ENCODE measurements around the gene IGFALS. TPM values are rescaled to one million over a fixed set of nuclear protein-coding genes. Genes with fewer than 3 reads are reported as not detected.

The IGFALS gene
- total RNA-seq, 4 donors from 2014 or later, result 0.47 to 1.1 (median 0.67) TPM; not detected in 1

DNA sequence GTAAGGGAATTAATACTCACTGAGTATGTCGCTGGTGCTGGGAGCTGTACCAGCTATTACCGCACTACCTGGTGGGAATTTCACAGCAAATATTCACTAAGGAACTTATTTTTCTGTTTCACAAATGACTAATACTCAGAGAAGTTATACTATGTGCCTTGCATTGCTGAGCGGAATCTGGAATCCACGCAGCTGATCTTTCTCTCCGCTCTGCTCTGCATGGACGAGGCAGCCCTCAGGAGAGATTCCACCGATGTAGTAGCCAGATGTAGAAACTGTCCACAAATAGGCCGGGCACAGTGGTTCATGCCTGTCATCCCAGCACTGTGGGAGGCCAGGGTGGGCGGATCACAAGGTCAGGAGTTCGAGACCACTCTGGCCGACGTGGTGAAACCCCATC lies 39.3 kb downstream of the IGFALS start:
- Histone ChIP-seq H3K4me3 (no peak overlapping the region), H3K27me3 (no peaks in the 10 kb centered on the region), H3K36me3 (peaks cover 0 to 98% of the 10 kb centered on the region in 2 donors), H3K9me3 (no peaks in the 10 kb centered on the region), H3K4me1 (no peaks in the 10 kb centered on the region), H3K27ac (no peak overlapping the region)
- no peak for ATAC-seq
- TF ChIP-seq POLR2AphosphoS5 (IDR thresholded peaks at IDR 0.05), result no peak
- no peak for TF ChIP-seq CTCF (IDR thresholded peaks at IDR 0.05)
- no peak for TF ChIP-seq POLR2A (IDR thresholded peaks at IDR 0.05)
- no peak for TF ChIP-seq EP300 (IDR thresholded peaks at IDR 0.05)
- WGBS, 2 donors (ENCODE audit: low coverage in 1 of 2), result 91 to 100% methylated on average over 2 to 8 of the region's 12 CpGs

DNA sequence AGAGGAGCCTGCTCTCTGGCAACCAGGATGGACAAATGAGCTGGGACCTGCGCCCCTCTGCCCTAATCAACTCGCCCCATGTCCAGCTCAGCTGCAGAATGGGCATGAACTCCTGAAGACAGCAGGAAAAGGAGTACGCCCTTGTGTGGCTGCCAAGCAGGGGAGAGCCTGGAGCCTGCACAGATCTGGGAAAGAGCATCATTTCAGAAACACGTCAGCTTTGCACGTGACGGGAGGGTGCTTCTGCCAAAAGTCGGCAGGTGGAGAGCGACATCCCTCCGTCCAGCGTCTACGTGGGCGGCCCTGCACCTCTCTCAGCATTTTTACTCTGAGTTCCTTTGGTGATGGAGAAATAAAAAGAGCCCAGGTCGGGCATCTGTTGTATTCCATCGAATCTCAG lies 40.7 kb downstream of the IGFALS start:
- TF ChIP-seq EP300 (IDR thresholded peaks at IDR 0.05) (no peak), CTCF (IDR thresholded peaks at IDR 0.05) (no peak), POLR2AphosphoS5 (IDR thresholded peaks at IDR 0.05) (no peak), POLR2A (IDR thresholded peaks at IDR 0.05) (no peak)
- Histone ChIP-seq H3K9me3 (no peaks in the 10 kb centered on the region), H3K4me3 (no peak overlapping the region), H3K36me3 (peaks cover 0 to 98% of the 10 kb centered on the region in 2 donors), H3K27me3 (no peaks in the 10 kb centered on the region), H3K4me1 (no peaks in the 10 kb centered on the region), H3K27ac (no peak overlapping the region)
- WGBS, 2 donors (ENCODE audit: low coverage in 1 of 2), result 82 to 92% methylated on average over 10 to 13 of the region's 14 CpGs
- no peak for ATAC-seq

GRCh38 chr16:1751946-1752345 lies 41.6 kb downstream of the IGFALS start:
- Histone ChIP-seq H3K36me3 (peaks cover 0 to 98% of the 10 kb centered on the region in 2 donors), H3K9me3 (no peaks in the 10 kb centered on the region), H3K27me3 (no peaks in the 10 kb centered on the region), H3K27ac (no peak overlapping the region), H3K4me1 (no peaks in the 10 kb centered on the region), H3K4me3 (no peak overlapping the region)
- ATAC-seq, result no peak
- 100% methylated on average over 1 to 4 of the region's 16 CpGs for WGBS, 2 donors (ENCODE audit: low coverage in 1 of 2)
- TF ChIP-seq CTCF (IDR thresholded peaks at IDR 0.05) (no peak), EP300 (IDR thresholded peaks at IDR 0.05) (no peak), POLR2AphosphoS5 (IDR thresholded peaks at IDR 0.05) (no peak), POLR2A (IDR thresholded peaks at IDR 0.05) (no peak)

- Histone ChIP-seq H3K4me1 (no peaks in the 10 kb centered on the region), H3K4me3 (no peak overlapping the region), H3K36me3 (peaks cover 0 to 99% of the 10 kb centered on the region in 2 donors), H3K27me3 (no peaks in the 10 kb centered on the region), H3K9me3 (no peaks in the 10 kb centered on the region), H3K27ac (no peak overlapping the region)
- TF ChIP-seq POLR2A (IDR thresholded peaks at IDR 0.05) (no peak), CTCF (IDR thresholded peaks at IDR 0.05) (no peak), EP300 (IDR thresholded peaks at IDR 0.05) (no peak), POLR2AphosphoS5 (IDR thresholded peaks at IDR 0.05) (no peak)
- WGBS, 2 donors (ENCODE audit: low coverage in 1 of 2), result 94% methylated on average over 6 to 13 of the region's 29 CpGs
- ATAC-seq, result no peak
Observed at GRCh38 chr16:1749152-1750117, 44.1 kb downstream of the IGFALS start.

DNA sequence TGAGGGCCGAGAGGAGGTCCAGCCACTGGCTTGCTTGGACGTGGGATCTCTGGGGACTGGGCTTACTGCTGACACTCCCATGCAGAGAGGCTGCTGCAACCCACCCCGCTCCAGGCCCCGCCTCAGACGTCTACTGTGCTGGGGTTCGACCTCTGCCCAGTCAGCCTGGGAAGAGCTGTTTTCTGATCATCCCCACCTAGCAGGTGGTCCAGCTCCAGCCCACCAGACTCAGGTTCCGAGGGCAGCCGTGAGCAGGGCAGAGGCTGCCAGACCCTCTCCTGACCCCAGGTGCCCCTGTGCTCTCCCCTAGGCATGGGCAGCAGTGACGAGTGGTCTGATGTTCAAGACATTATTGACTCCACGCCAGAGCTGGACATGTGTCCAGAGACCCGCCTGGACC lies 45.6 kb downstream of the IGFALS start:
- Histone ChIP-seq H3K4me3 (no peak overlapping the region), H3K36me3 (peaks cover 0 to 100% of the 10 kb centered on the region in 2 donors), H3K9me3 (no peaks in the 10 kb centered on the region), H3K4me1 (no peaks in the 10 kb centered on the region), H3K27ac (no peak overlapping the region), H3K27me3 (no peaks in the 10 kb centered on the region)
- ATAC-seq, result no peak
- WGBS, 2 donors (ENCODE audit: low coverage in 1 of 2), result 80% methylated on average over 4 of the region's 11 CpGs; no CpG with 5 or more reads in 1 of the 2 donors
- TF ChIP-seq CTCF (IDR thresholded peaks at IDR 0.05) (no peak), POLR2AphosphoS5 (IDR thresholded peaks at IDR 0.05) (no peak), POLR2A (IDR thresholded peaks at IDR 0.05) (no peak), EP300 (IDR thresholded peaks at IDR 0.05) (no peak)

Measured in gastroesophageal sphincter (tissue), 4 donors.